Measurements from ENCODE around the gene PTGR3.

DNA sequence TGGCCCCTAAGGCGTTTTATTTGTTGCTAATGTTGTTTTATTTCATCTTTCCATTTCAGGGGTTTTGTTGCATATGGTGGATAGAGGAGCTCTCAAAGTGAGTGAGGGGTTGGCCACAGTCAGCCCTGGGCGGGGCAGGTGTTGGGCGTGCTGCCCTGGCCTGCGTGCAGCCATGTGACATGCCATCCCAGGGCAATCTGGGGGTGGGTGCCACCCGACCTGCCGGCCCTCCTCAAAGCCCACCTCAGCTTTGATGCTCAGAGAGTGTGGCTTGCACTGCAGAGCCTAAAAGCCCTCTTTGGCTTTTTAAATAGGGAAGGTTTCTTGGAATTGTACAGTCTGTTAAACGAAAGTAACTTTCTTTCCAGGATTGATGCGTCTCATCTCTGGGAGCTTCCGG is 20.0 kb upstream of the PTGR3 start:
- TF ChIP-seq, protein P1, sequence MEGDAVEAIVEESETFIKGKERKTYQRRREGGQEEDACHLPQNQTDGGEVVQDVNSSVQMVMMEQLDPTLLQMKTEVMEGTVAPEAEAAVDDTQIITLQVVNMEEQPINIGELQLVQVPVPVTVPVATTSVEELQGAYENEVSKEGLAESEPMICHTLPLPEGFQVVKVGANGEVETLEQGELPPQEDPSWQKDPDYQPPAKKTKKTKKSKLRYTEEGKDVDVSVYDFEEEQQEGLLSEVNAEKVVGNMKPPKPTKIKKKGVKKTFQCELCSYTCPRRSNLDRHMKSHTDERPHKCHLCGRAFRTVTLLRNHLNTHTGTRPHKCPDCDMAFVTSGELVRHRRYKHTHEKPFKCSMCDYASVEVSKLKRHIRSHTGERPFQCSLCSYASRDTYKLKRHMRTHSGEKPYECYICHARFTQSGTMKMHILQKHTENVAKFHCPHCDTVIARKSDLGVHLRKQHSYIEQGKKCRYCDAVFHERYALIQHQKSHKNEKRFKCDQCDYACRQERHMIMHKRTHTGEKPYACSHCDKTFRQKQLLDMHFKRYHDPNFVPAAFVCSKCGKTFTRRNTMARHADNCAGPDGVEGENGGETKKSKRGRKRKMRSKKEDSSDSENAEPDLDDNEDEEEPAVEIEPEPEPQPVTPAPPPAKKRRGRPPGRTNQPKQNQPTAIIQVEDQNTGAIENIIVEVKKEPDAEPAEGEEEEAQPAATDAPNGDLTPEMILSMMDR (IDR thresholded peaks at IDR 0.05), result no peak
- no peak for TF ChIP-seq POLR2A (IDR thresholded peaks at IDR 0.05)

Data from body of pancreas (tissue), 4 donors.